Measurements from ENCODE around the gene RASGRF1.

DNA sequence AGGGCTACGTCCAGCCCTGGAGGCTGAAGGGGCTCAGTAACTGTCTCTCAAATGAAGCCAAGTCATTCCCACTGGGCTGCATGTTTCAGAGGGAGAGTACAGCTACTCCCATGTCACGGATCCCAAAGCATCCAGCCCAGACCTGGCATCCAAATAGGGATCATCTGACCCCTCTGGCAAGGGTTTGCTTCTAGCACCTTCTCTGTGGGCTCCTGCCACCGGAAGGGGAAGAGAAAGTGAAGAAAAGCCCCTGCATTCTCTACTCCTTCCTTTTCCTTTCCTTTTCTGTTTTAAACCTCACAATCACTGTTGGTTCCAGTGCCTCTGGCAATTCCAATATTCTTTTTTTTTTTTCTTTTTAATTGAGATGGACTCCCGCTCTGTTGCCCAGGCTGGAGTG is 81.2 kb downstream of the RASGRF1 start:
- TF ChIP-seq POLR2AphosphoS5 (IDR thresholded peaks at IDR 0.05) (no peak), POLR2A (IDR thresholded peaks at IDR 0.05) (no peak)
- TF ChIP-seq, protein P1, sequence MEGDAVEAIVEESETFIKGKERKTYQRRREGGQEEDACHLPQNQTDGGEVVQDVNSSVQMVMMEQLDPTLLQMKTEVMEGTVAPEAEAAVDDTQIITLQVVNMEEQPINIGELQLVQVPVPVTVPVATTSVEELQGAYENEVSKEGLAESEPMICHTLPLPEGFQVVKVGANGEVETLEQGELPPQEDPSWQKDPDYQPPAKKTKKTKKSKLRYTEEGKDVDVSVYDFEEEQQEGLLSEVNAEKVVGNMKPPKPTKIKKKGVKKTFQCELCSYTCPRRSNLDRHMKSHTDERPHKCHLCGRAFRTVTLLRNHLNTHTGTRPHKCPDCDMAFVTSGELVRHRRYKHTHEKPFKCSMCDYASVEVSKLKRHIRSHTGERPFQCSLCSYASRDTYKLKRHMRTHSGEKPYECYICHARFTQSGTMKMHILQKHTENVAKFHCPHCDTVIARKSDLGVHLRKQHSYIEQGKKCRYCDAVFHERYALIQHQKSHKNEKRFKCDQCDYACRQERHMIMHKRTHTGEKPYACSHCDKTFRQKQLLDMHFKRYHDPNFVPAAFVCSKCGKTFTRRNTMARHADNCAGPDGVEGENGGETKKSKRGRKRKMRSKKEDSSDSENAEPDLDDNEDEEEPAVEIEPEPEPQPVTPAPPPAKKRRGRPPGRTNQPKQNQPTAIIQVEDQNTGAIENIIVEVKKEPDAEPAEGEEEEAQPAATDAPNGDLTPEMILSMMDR (IDR thresholded peaks at IDR 0.05) = no peak
